Tibial nerve (tissue), 4 donors: Measurements from ENCODE around the gene STAMBPL1.

Source experiments
- EP300 ChIP-seq, 2 donors: sonication (generic); formaldehyde crosslinking; IDR thresholded peaks; one replicate each; pipeline ENCODE4 v1.6.1; 2017; ENCODE audit warnings: antibody characterized with exemption in 2 of 2, mild to moderate bottlenecking in 1 of 2
- POLR2A ChIP-seq, 2 donors: fragments of 450-650 bp; IDR thresholded peaks; one replicate each; pipeline ENCODE4 v1.6.1; 2017; ENCODE audit warnings: antibody characterized with exemption in 2 of 2, mild to moderate bottlenecking in 2 of 2, moderate library complexity in 2 of 2
- TF ChIP-seq, protein P1 (sequence below), 5 experiments: fragments of 200-600 bp in 3 of 5; fragments of 450-650 bp in 2 of 5; sonication (generic) in 3 of 5; IDR thresholded peaks; one replicate each; pipeline ENCODE4 v1.5.1; 2016 to 2019; ENCODE audit warnings: antibody characterized with exemption in 5 of 5, mild to moderate bottlenecking in 3 of 5, moderate library complexity in 2 of 5

DNA sequence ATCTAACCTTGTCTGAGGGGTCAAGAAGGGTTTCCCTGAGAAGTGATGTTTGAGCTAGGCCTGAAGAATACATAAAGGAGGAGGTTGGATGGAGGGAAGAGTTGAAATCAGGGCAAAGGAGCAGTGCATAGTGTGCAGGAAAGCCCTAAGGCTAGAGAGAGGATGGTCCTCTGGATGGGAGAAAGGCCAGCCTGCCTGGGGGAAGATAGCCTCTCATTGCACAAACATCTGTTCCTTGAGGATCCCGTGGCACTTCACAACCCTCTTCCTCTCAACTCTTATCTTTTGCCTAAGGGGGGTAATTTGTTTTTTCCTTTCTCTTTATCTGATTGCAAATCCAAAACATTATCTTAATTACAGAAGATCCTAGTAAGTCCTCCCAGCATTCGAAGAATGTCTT is 35.7 kb downstream of the STAMBPL1 start:
- TF ChIP-seq POLR2A (IDR thresholded peaks at IDR 0.05) (no peak), EP300 (IDR thresholded peaks at IDR 0.05) (no peak)
- TF ChIP-seq, protein P1, sequence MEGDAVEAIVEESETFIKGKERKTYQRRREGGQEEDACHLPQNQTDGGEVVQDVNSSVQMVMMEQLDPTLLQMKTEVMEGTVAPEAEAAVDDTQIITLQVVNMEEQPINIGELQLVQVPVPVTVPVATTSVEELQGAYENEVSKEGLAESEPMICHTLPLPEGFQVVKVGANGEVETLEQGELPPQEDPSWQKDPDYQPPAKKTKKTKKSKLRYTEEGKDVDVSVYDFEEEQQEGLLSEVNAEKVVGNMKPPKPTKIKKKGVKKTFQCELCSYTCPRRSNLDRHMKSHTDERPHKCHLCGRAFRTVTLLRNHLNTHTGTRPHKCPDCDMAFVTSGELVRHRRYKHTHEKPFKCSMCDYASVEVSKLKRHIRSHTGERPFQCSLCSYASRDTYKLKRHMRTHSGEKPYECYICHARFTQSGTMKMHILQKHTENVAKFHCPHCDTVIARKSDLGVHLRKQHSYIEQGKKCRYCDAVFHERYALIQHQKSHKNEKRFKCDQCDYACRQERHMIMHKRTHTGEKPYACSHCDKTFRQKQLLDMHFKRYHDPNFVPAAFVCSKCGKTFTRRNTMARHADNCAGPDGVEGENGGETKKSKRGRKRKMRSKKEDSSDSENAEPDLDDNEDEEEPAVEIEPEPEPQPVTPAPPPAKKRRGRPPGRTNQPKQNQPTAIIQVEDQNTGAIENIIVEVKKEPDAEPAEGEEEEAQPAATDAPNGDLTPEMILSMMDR (IDR thresholded peaks at IDR 0.05): no peak
